MM.1S (cell line): ENCODE measurements around the gene STARD8.

Source experiments
- DNase-seq: peaks from one replicate; pipeline ENCODE4 v3.0.0-alpha.2; 2015
- H2AFZ ChIP-seq: fragments of 300-600 bp; sonication (generic); 2 replicates; pipeline ENCODE4 v1.6.0; 2016; ENCODE audit warnings: antibody characterized with exemption, low read length
- H3F3A ChIP-seq: fragments of 300-600 bp; sonication (generic); 2 replicates; pipeline ENCODE4 v1.6.1; 2016; ENCODE audit warnings: mild to moderate bottlenecking, antibody characterized with exemption, low read length, moderate library complexity, mixed read lengths; ENCODE audit not compliant: insufficient read depth
- H3K27ac ChIP-seq: fragments of 300-600 bp; sonication (generic); 2 replicates; pipeline ENCODE4 v1.5.1; 2016; ENCODE audit warnings: mild to moderate bottlenecking, low read length
- H3K27me3 ChIP-seq: fragments of 300-600 bp; sonication (generic); replicated peaks from 2 replicates; pipeline ENCODE4 v1.6.0; 2016; ENCODE audit warnings: low read length; ENCODE audit not compliant: insufficient read depth
- H3K36me3 ChIP-seq: fragments of 300-600 bp; sonication (generic); replicated peaks from 2 replicates; pipeline ENCODE4 v1.6.1; 2016; ENCODE audit warnings: mild to moderate bottlenecking, low read length, mixed read lengths; ENCODE audit not compliant: insufficient read depth
- H3K4me1 ChIP-seq: fragments of 300-600 bp; sonication (generic); 2 replicates; pipeline ENCODE4 v1.6.1; 2016; ENCODE audit warnings: low read length, mixed read lengths
- H3K4me2 ChIP-seq: fragments of 300-600 bp; sonication (generic); 2 replicates; pipeline ENCODE4 v1.6.0; 2016; ENCODE audit warnings: low read depth, low read length
- H3K4me3 ChIP-seq: fragments of 300-600 bp; sonication (generic); 2 replicates; pipeline ENCODE4 v1.5.1; 2016; ENCODE audit warnings: low read length, mixed read lengths
- H3K79me2 ChIP-seq: fragments of 300-600 bp; sonication (generic); 2 replicates; pipeline ENCODE4 v1.6.1; 2016; ENCODE audit warnings: mixed run types, low read length, mixed read lengths
- H3K9ac ChIP-seq: fragments of 300-600 bp; sonication (generic); 2 replicates; pipeline ENCODE4 v1.6.1; 2016; ENCODE audit warnings: low read length, mixed read lengths
- H3K9me2 ChIP-seq: fragments of 300-600 bp; sonication (generic); replicated peaks from 2 replicates; pipeline ENCODE4 v1.6.1; 2016; ENCODE audit warnings: mild to moderate bottlenecking, low read length, mixed read lengths; ENCODE audit not compliant: insufficient read depth
- H3K9me3 ChIP-seq: fragments of 300-600 bp; sonication (generic); replicated peaks from 2 replicates; pipeline ENCODE4 v1.6.1; 2016; ENCODE audit warnings: mild to moderate bottlenecking, low read length, mixed read lengths; ENCODE audit not compliant: insufficient read depth
- H4K20me1 ChIP-seq: fragments of 300-600 bp; sonication (generic); 2 replicates; pipeline ENCODE4 v1.6.1; 2016; ENCODE audit warnings: mild to moderate bottlenecking, low read length, moderate library complexity, mixed read lengths; ENCODE audit not compliant: insufficient read depth
- EZH2 ChIP-seq: fragments of 300-600 bp; sonication (generic); optimal IDR thresholded peaks from 2 replicates; pipeline ENCODE3; 2017; ENCODE audit warnings: low read depth, mild to moderate bottlenecking, antibody characterized with exemption, low read length, mixed read lengths
- EZH2phosphoT487 ChIP-seq: fragments of 300-600 bp; sonication (generic); IDR thresholded peaks from 2 replicates; pipeline ENCODE4 v1.6.1; 2018; ENCODE audit warnings: antibody characterized with exemption, low read length
- TF ChIP-seq, protein P1 (sequence below): fragments of 300-600 bp; sonication (generic); IDR thresholded peaks from 2 replicates; pipeline ENCODE4 v1.5.1; 2016; ENCODE audit warnings: antibody characterized with exemption, low read length, mixed read lengths

Gene STARD8

GRCh38 chrX:68672581-68673318 lies 25.3 kb downstream of the STARD8 start:
- no peak overlapping the region for H3K9ac ChIP-seq
- no peak for TF ChIP-seq EZH2
- TF ChIP-seq, protein P1, sequence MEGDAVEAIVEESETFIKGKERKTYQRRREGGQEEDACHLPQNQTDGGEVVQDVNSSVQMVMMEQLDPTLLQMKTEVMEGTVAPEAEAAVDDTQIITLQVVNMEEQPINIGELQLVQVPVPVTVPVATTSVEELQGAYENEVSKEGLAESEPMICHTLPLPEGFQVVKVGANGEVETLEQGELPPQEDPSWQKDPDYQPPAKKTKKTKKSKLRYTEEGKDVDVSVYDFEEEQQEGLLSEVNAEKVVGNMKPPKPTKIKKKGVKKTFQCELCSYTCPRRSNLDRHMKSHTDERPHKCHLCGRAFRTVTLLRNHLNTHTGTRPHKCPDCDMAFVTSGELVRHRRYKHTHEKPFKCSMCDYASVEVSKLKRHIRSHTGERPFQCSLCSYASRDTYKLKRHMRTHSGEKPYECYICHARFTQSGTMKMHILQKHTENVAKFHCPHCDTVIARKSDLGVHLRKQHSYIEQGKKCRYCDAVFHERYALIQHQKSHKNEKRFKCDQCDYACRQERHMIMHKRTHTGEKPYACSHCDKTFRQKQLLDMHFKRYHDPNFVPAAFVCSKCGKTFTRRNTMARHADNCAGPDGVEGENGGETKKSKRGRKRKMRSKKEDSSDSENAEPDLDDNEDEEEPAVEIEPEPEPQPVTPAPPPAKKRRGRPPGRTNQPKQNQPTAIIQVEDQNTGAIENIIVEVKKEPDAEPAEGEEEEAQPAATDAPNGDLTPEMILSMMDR: no peak
- no peak for TF ChIP-seq EZH2phosphoT487
- no peaks in the 10 kb centered on the region for H3K36me3 ChIP-seq
- no peak overlapping the region for H2AFZ ChIP-seq
- no peaks in the 10 kb centered on the region for H3K27me3 ChIP-seq
- no peaks in the 10 kb centered on the region for H3K9me2 ChIP-seq
- no peak overlapping the region for H3K27ac ChIP-seq
- no peaks in the 10 kb centered on the region for H3K9me3 ChIP-seq
- H3K79me2 ChIP-seq: no peaks in the 10 kb centered on the region
- H3F3A ChIP-seq: no peaks in the 10 kb centered on the region
- DNase-seq: no peak
- no peaks in the 10 kb centered on the region for H3K4me1 ChIP-seq
- H4K20me1 ChIP-seq: no peaks in the 10 kb centered on the region
- H3K4me3 ChIP-seq: no peak overlapping the region
- no peak overlapping the region for H3K4me2 ChIP-seq

DNA sequence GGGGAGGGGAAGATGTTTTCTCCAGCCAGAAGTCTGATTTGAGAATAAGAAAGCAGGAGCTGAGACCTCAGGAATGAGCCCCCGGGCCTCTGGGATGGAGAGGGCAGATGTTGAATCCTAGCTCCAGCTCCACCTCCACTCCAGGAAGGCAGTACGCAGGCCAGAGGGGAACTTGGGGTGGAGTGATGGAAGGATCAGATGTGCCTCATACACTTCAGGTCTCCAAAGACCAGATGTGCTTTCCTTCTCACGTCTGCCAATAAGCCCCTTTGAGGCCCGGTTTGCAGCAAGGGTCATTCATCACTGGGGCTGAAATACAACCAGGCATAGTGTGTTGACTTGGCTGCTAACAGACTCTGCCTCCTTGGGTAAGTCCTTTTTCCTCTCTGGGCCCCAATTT lies 28.1 kb downstream of the STARD8 start:
- H3K79me2 ChIP-seq: no peaks in the 10 kb centered on the region
- no peaks in the 10 kb centered on the region for H4K20me1 ChIP-seq
- no peak overlapping the region for H3K27ac ChIP-seq
- H3K4me2 ChIP-seq: no peak overlapping the region
- no peaks in the 10 kb centered on the region for H3K27me3 ChIP-seq
- DNase-seq: no peak
- H2AFZ ChIP-seq: no peak overlapping the region
- no peak overlapping the region for H3K4me3 ChIP-seq
- H3K9ac ChIP-seq: no peak overlapping the region
- H3K9me3 ChIP-seq: no peaks in the 10 kb centered on the region
- H3K36me3 ChIP-seq: no peaks in the 10 kb centered on the region
- TF ChIP-seq, protein P1: no peak
- TF ChIP-seq EZH2phosphoT487: no peak
- TF ChIP-seq EZH2: no peak
- H3K4me1 ChIP-seq: no peaks in the 10 kb centered on the region
- H3F3A ChIP-seq: no peaks in the 10 kb centered on the region
- no peaks in the 10 kb centered on the region for H3K9me2 ChIP-seq

- H3K27ac ChIP-seq: no peak overlapping the region
- H2AFZ ChIP-seq: no peak overlapping the region
- DNase-seq: no peak
- no peaks in the 10 kb centered on the region for H3K36me3 ChIP-seq
- no peaks in the 10 kb centered on the region for H3F3A ChIP-seq
- no peaks in the 10 kb centered on the region for H4K20me1 ChIP-seq
- no peak overlapping the region for H3K9ac ChIP-seq
- TF ChIP-seq, protein P1: no peak
- TF ChIP-seq EZH2: no peak
- no peak for TF ChIP-seq EZH2phosphoT487
- no peaks in the 10 kb centered on the region for H3K4me1 ChIP-seq
- no peaks in the 10 kb centered on the region for H3K79me2 ChIP-seq
- H3K27me3 ChIP-seq: no peaks in the 10 kb centered on the region
- no peaks in the 10 kb centered on the region for H3K9me2 ChIP-seq
- no peak overlapping the region for H3K4me2 ChIP-seq
- no peak overlapping the region for H3K4me3 ChIP-seq
- H3K9me3 ChIP-seq: no peaks in the 10 kb centered on the region
Observed at GRCh38 chrX:68676335-68676734, 28.9 kb downstream of the STARD8 start.
